Activated T-cell treated with anti-CD3 and anti-CD28 coated beads, Interleukin-2, amount 50 U/mL, for 4 hours (primary cell): ENCODE results near the gene CHD6. TPM values are rescaled to one million over a fixed set of nuclear protein-coding genes. Genes with fewer than 3 reads are reported as not detected.
A peak's percentile ranks its signal among the peaks of the same experiment; 100 is the strongest.

ENCODE experiments used
- ATAC-seq, 2 donors: fragments of 200-7000 bp; cut with Tn5 transposase; one replicate each; pipeline ENCODE4 v1.10.0; 2021
- DNase-seq: peaks from one replicate; pipeline ENCODE4 v3.0.0-alpha.2; 2020
- H3K27me3 Mint-ChIP-seq: one replicate; pipeline ENCODE4 v1.8.0; 2021; ENCODE audit warnings: low read depth, mixed read lengths
- H3K36me3 Mint-ChIP-seq: one replicate; pipeline ENCODE4 v1.8.0; 2022; ENCODE audit warnings: mixed read lengths; ENCODE audit not compliant: insufficient read depth
- H3K4me1 Mint-ChIP-seq: one replicate; pipeline ENCODE4 v1.8.0; 2021; ENCODE audit warnings: low read depth, mixed read lengths
- H3K4me3 Mint-ChIP-seq: one replicate; pipeline ENCODE4 v1.8.0; 2021; ENCODE audit warnings: mild to moderate bottlenecking, moderate library complexity, mixed read lengths
- H3K9me3 Mint-ChIP-seq: one replicate; pipeline ENCODE4 v1.8.0; 2021; ENCODE audit warnings: mixed read lengths
- total RNA-seq, 3 donors: library from RNA; stranded (reverse); gene quantifications; one replicate each; pipeline ENCODE4 v1.2.1, GENCODE V29; 2021

Gene CHD6
- total RNA-seq, 3 donors from 2014 or later: 13.7 to 15.8 (median 15.5) TPM

GRCh38 chr20:41615676-41616075, 2.5 kb downstream of the CHD6 start:
- H3K4me3 Mint-ChIP-seq: peak overlapping the region; percentile 20
- ATAC-seq: no peak
- H3K4me1 Mint-ChIP-seq: peaks cover 56% of the 10 kb centered on the region
- H3K36me3 Mint-ChIP-seq: no peaks in the 10 kb centered on the region
- H3K9me3 Mint-ChIP-seq: no peaks in the 10 kb centered on the region
- H3K27me3 Mint-ChIP-seq: no peaks in the 10 kb centered on the region
- no peak for DNase-seq

DNA sequence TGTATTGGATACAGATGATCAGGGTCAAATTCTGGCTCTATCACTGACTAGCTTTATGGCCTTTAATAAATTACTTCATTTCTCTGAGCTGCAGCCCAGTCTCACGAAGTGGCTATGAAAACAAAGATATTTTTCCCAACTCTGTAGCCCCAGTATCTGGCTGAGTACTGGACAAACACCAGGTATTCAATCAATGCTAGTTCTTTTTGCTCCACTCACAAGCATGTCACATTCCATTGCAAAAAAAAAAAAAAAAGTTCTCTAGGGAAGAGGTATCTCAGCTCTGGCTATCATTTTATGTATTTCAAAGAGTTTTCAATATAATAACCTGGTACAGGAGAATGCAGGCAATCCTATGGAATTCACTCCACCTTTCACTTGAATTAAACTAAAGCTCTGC, 3.1 kb downstream of the CHD6 start:
- Mint-ChIP-seq H3K36me3 (no peaks in the 10 kb centered on the region), H3K4me1 (peaks cover 57% of the 10 kb centered on the region), H3K4me3 (no peak overlapping the region), H3K9me3 (no peaks in the 10 kb centered on the region), H3K27me3 (no peaks in the 10 kb centered on the region)
- no peak for DNase-seq
- ATAC-seq: no peak

DNA sequence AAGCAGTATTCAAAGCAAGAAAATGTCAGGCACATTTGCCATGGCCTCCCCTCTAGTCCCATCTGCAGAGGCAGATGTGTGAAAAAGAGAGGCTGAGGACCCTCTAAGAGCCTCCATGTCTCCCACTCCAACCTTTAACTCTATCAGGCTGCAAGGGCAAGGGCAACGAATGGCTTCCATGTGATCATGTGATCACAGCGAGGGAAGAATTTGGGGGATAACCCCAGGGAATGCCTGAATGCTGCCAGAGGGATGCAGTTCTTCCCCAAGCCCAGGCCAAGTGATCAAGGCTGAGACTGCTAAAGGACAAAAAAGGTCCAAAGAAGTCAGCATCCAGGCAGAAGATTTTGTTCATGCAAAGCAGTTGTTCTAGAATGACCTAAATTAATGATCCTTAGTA, 4.9 kb downstream of the CHD6 start:
- Mint-ChIP-seq H3K9me3 (no peaks in the 10 kb centered on the region), H3K27me3 (no peaks in the 10 kb centered on the region), H3K4me3 (no peak overlapping the region), H3K4me1 (peaks cover 66% of the 10 kb centered on the region), H3K36me3 (no peaks in the 10 kb centered on the region)
- no peak for DNase-seq
- no peak for ATAC-seq

DNA sequence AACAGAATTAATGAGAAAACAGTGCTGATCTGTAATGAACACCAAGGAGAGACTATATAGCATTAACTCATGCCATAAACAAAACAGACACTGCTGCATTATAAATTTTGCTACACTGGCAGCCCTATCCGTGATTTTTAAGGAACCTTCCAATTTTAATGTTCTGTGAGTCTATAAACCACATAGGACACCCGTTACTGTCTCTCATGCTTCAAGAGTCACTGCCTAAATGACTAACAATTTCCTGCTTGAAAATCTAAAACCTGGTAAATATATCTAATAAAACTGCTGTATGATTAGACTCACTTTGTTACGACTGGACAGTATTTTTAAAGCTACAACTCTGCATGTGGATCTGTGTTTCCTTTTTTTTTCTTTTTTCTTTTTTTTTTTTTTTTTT, 8.7 kb downstream of the CHD6 start:
- H3K4me1 Mint-ChIP-seq: peaks cover 58% of the 10 kb centered on the region
- H3K9me3 Mint-ChIP-seq: no peaks in the 10 kb centered on the region
- peaks cover 7% of the 10 kb centered on the region for H3K36me3 Mint-ChIP-seq
- no peak for ATAC-seq
- H3K4me3 Mint-ChIP-seq: no peak overlapping the region
- H3K27me3 Mint-ChIP-seq: no peaks in the 10 kb centered on the region
- no peak for DNase-seq

GRCh38 chr20:41608606-41609005, 9.6 kb downstream of the CHD6 start:
- Mint-ChIP-seq H3K9me3 (no peaks in the 10 kb centered on the region), H3K27me3 (no peaks in the 10 kb centered on the region), H3K36me3 (peaks cover 9% of the 10 kb centered on the region), H3K4me3 (no peak overlapping the region), H3K4me1 (peaks cover 54% of the 10 kb centered on the region)
- DNase-seq: no peak
- ATAC-seq: no peak

DNA sequence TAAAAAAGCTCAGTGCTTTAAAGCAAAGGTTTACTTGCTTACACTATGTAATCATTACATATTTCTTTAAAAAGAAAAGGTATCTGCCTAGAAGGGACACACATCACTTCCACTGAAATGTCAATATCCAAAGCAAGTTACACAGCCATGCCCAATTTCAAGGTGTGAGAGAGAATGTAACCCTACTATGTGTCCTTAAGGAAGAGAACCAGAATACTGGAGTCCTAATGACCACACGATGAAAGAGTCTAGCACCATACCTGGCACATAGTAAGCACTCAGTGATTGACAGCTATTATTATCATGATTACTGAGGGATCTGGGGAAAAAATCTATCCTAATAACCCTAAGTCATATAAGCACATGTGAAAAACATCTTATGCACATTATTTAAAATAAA, 10.4 kb downstream of the CHD6 start:
- H3K9me3 Mint-ChIP-seq: no peaks in the 10 kb centered on the region
- H3K36me3 Mint-ChIP-seq: peaks cover 9% of the 10 kb centered on the region
- no peak overlapping the region for H3K4me3 Mint-ChIP-seq
- no peaks in the 10 kb centered on the region for H3K27me3 Mint-ChIP-seq
- ATAC-seq (no peak), DNase-seq (no peak)
- peaks cover 48% of the 10 kb centered on the region for H3K4me1 Mint-ChIP-seq

- DNase-seq (no peak), ATAC-seq (no peak)
- peaks cover 27% of the 10 kb centered on the region for H3K9me3 Mint-ChIP-seq
- peaks cover 32% of the 10 kb centered on the region for H3K4me1 Mint-ChIP-seq
- no peak overlapping the region for H3K4me3 Mint-ChIP-seq
- peaks cover 23% of the 10 kb centered on the region for H3K36me3 Mint-ChIP-seq
- H3K27me3 Mint-ChIP-seq: no peaks in the 10 kb centered on the region
Observed at GRCh38 chr20:41604002-41604401, 14.2 kb downstream of the CHD6 start.

GRCh38 chr20:41601742-41602141, 16.4 kb downstream of the CHD6 start:
- ATAC-seq (no peak), DNase-seq (no peak)
- Mint-ChIP-seq H3K4me3 (no peak overlapping the region), H3K36me3 (peaks cover 29% of the 10 kb centered on the region), H3K4me1 (peaks cover 11% of the 10 kb centered on the region), H3K27me3 (no peaks in the 10 kb centered on the region), H3K9me3 (peaks cover 46% of the 10 kb centered on the region)

- Mint-ChIP-seq H3K4me1 (peaks cover 10% of the 10 kb centered on the region), H3K4me3 (no peak overlapping the region), H3K9me3 (peaks cover 51% of the 10 kb centered on the region), H3K27me3 (no peaks in the 10 kb centered on the region), H3K36me3 (peaks cover 35% of the 10 kb centered on the region)
- no peak for DNase-seq
- ATAC-seq: no peak
Observed at GRCh38 chr20:41600926-41601631, 17.1 kb downstream of the CHD6 start.

- peaks cover 56% of the 10 kb centered on the region for H3K9me3 Mint-ChIP-seq
- no peak overlapping the region for H3K4me3 Mint-ChIP-seq
- ATAC-seq (no peak), DNase-seq (no peak)
- H3K4me1 Mint-ChIP-seq: peaks cover 14% of the 10 kb centered on the region
- H3K36me3 Mint-ChIP-seq: peaks cover 43% of the 10 kb centered on the region
- H3K27me3 Mint-ChIP-seq: no peaks in the 10 kb centered on the region
Observed at GRCh38 chr20:41599699-41600104, 18.5 kb downstream of the CHD6 start.

- H3K27me3 Mint-ChIP-seq: no peaks in the 10 kb centered on the region
- peaks cover 62% of the 10 kb centered on the region for H3K9me3 Mint-ChIP-seq
- peaks cover 20% of the 10 kb centered on the region for H3K4me1 Mint-ChIP-seq
- no peak overlapping the region for H3K4me3 Mint-ChIP-seq
- no peak for ATAC-seq
- peaks cover 48% of the 10 kb centered on the region for H3K36me3 Mint-ChIP-seq
- DNase-seq: no peak
Observed at GRCh38 chr20:41598719-41599118, 19.5 kb downstream of the CHD6 start.

GRCh38 chr20:41594514-41595322, 23.5 kb downstream of the CHD6 start:
- no peak overlapping the region for H3K4me3 Mint-ChIP-seq
- no peak for DNase-seq
- H3K36me3 Mint-ChIP-seq: peaks cover 41% of the 10 kb centered on the region
- H3K9me3 Mint-ChIP-seq: peaks cover 42% of the 10 kb centered on the region
- no peak for ATAC-seq
- H3K4me1 Mint-ChIP-seq: peaks cover 29% of the 10 kb centered on the region
- H3K27me3 Mint-ChIP-seq: no peaks in the 10 kb centered on the region

- H3K27me3 Mint-ChIP-seq: no peaks in the 10 kb centered on the region
- H3K4me1 Mint-ChIP-seq: peaks cover 29% of the 10 kb centered on the region
- peaks cover 28% of the 10 kb centered on the region for H3K9me3 Mint-ChIP-seq
- ATAC-seq (no peak), DNase-seq (no peak)
- peaks cover 32% of the 10 kb centered on the region for H3K36me3 Mint-ChIP-seq
- no peak overlapping the region for H3K4me3 Mint-ChIP-seq
Observed at GRCh38 chr20:41592516-41593216, 25.5 kb downstream of the CHD6 start.

- no peak overlapping the region for H3K4me3 Mint-ChIP-seq
- H3K4me1 Mint-ChIP-seq: peaks cover 8% of the 10 kb centered on the region
- DNase-seq: no peak
- H3K36me3 Mint-ChIP-seq: peaks cover 17% of the 10 kb centered on the region
- H3K9me3 Mint-ChIP-seq: peaks cover 21% of the 10 kb centered on the region
- H3K27me3 Mint-ChIP-seq: no peaks in the 10 kb centered on the region
- ATAC-seq: no peak
Observed at GRCh38 chr20:41587956-41588355, 30.2 kb downstream of the CHD6 start.
